Lung (tissue), 12 donors: ENCODE results near the gene GGNBP2. TPM values are rescaled to one million over a fixed set of nuclear protein-coding genes. Genes with fewer than 3 reads are reported as not detected.

Experiments
- ATAC-seq: fragments of 200-7000 bp; cut with Tn5 transposase; one replicate; pipeline ENCODE4 v1.9.1; 2020; ENCODE audit warnings: moderate number of reproducible peaks; ENCODE audit not compliant: insufficient read depth, low FRiP score
- DNase-seq, 3 donors: peaks; one replicate each; pipeline ENCODE4 v3.0.0-alpha.2; 2013 to 2017
- H3K27ac ChIP-seq, 2 donors: one replicate each; pipeline ENCODE4 v1.5.1; 2013; ENCODE audit warnings: mild to moderate bottlenecking in 2 of 2, moderate library complexity in 2 of 2, control low read depth in 1 of 2, inconsistent platforms in 1 of 2, low read depth in 1 of 2, low read length in 1 of 2
- H3K27me3 ChIP-seq, 3 donors: one replicate each; pipeline ENCODE4 v1.5.1; 2013; ENCODE audit warnings: low read length in 2 of 3; ENCODE audit not compliant: control insufficient read depth in 3 of 3, insufficient read depth in 3 of 3
- H3K36me3 ChIP-seq, 4 donors: one replicate each; pipeline ENCODE4 v1.5.1; 2013; ENCODE audit warnings: low read length in 4 of 4, mild to moderate bottlenecking in 1 of 4, moderate library complexity in 1 of 4; ENCODE audit not compliant: control insufficient read depth in 4 of 4, insufficient read depth in 4 of 4
- H3K4me1 ChIP-seq, 5 donors: one replicate each; pipeline ENCODE4 v1.5.1; 2013; ENCODE audit warnings: low read length in 5 of 5, mild to moderate bottlenecking in 2 of 5, moderate library complexity in 1 of 5; ENCODE audit not compliant: control insufficient read depth in 5 of 5, insufficient read depth in 5 of 5
- H3K4me3 ChIP-seq: one replicate; pipeline ENCODE4 v1.5.1; 2013; ENCODE audit warnings: mild to moderate bottlenecking, control low read depth, moderate library complexity
- H3K9ac ChIP-seq, 2 donors: one replicate each; pipeline ENCODE4 v1.5.1; 2013; ENCODE audit warnings: low read length in 2 of 2, control low read depth in 1 of 2; ENCODE audit not compliant: insufficient read depth in 1 of 2
- H3K9me3 ChIP-seq, 4 donors: one replicate each; pipeline ENCODE4 v1.5.1; 2013; ENCODE audit warnings: low read length in 3 of 4, mild to moderate bottlenecking in 1 of 4, moderate library complexity in 1 of 4; ENCODE audit not compliant: control insufficient read depth in 4 of 4, insufficient read depth in 3 of 4
- WGBS, 2 donors: extraction: QIAGEN DNeasy Blood & Tissue Kit; methylation state at CpG; one replicate each; pipeline ENCODE4 v1.1.7; 2013; 5-methylcytosine and 5-hydroxymethylcytosine counted together
- polyA plus RNA-seq, 2 donors: library from polyadenylated mRNA; stranded (reverse); fragments of 200-250 nt; gene quantifications; one replicate each; pipeline ENCODE4 v1.2.1, GENCODE V29; 2013
- total RNA-seq, 2 donors: library from RNA; depleted of rRNA in 1 of 2; stranded (reverse); fragments of >200 nt in 1 of 2; gene quantifications; one replicate each; pipeline ENCODE4 v1.2.1, GENCODE V29; 2014 to 2021
- TF ChIP-seq, protein P1 (sequence below): IDR thresholded peaks from 2 replicates; pipeline ENCODE4 v1.5.1; 2012; ENCODE audit warnings: mild to moderate bottlenecking; ENCODE audit errors: control extremely low read depth, extremely low read depth
- donor health status: control.
- donor health status: control.
- donor health status: Bipolar disorder and iron deficiency.
- donor health status: healthy.
- donor health status: DM: yes; HTN: yes; CAD: no.

The GGNBP2 gene
- total and polyA plus RNA-seq, 4 donors, result 40.0 to 86.7 (median 58.5) TPM

DNA sequence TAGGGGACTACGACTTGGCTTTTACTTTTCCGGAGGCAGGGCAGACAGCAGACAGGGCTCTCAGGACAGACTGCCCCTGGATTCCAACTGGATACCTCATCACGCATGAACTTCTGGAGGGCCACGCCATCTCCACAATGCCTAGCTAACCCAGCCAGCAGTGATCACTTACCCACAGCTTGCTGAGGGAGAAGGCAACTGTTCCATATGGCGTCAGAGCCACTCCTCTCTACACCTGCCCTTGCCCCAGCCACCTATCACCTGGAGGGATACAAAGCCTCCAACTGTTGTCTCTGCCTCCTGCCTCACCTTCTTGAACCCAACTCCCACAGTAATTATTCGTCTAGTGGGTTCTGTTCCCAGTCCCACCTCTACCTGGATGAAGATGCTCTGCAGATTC lies 18.8 kb upstream of the GGNBP2 start:
- Histone ChIP-seq H3K9ac (no peak overlapping the region), H3K9me3 (no peaks in the 10 kb centered on the region), H3K4me1 (no peaks in the 10 kb centered on the region), H3K27ac (no peak overlapping the region), H3K36me3 (peaks cover 12 to 29% (median 26%) of the 10 kb centered on the region in 4 donors), H3K4me3 (no peak overlapping the region), H3K27me3 (no peaks in the 10 kb centered on the region)
- ATAC-seq (no peak), DNase-seq (no peak)
- WGBS, 2 donors, result 94 to 97% methylated on average over 6 of the region's 6 CpGs
- TF ChIP-seq, protein P1, sequence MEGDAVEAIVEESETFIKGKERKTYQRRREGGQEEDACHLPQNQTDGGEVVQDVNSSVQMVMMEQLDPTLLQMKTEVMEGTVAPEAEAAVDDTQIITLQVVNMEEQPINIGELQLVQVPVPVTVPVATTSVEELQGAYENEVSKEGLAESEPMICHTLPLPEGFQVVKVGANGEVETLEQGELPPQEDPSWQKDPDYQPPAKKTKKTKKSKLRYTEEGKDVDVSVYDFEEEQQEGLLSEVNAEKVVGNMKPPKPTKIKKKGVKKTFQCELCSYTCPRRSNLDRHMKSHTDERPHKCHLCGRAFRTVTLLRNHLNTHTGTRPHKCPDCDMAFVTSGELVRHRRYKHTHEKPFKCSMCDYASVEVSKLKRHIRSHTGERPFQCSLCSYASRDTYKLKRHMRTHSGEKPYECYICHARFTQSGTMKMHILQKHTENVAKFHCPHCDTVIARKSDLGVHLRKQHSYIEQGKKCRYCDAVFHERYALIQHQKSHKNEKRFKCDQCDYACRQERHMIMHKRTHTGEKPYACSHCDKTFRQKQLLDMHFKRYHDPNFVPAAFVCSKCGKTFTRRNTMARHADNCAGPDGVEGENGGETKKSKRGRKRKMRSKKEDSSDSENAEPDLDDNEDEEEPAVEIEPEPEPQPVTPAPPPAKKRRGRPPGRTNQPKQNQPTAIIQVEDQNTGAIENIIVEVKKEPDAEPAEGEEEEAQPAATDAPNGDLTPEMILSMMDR, result no peak

DNA sequence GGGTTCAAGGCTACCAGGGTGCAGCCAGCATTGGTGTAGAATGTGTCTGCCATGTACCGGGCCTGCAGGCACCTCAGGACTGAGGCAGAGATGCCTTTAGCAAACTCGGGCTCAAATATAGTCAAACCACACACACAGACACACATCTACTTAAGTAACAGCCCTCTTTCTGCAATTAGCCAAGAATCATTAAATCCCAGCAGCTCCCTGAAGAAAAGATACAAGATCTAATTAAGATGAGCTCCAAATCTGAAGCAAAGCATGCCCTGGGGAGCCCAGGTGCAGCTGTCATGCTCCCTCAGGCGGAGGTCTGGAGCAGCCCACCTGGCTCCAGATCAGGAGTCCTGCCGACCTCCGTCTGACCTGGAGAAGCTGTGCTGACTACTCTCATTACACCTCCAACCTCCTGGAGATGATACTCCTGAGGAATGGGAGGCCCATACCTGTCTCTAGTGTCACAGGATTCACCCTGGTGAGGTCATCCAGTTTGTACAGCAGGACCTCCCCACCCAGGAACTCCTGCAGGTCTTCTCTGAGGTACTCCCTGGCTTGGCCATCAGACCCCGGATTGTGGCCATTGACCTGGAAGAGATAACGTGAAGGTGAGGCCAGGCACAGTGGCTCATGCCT lies 17.0 kb upstream of the GGNBP2 start:
- ATAC-seq (no peak), DNase-seq (no peak)
- H3K9me3 ChIP-seq, result no peaks in the 10 kb centered on the region
- peaks cover 12 to 37% (median 28%) of the 10 kb centered on the region in 4 donors for H3K36me3 ChIP-seq
- H3K27ac ChIP-seq, result no peak overlapping the region
- no peak overlapping the region for H3K9ac ChIP-seq
- H3K4me1 ChIP-seq, result peaks cover 0 to 1% (median 0%) of the 10 kb centered on the region in 5 donors
- TF ChIP-seq, protein P1, result no peak
- no peaks in the 10 kb centered on the region for H3K27me3 ChIP-seq
- H3K4me3 ChIP-seq, result no peak overlapping the region
- 97 to 99% methylated on average over 7 of the region's 7 CpGs for WGBS, 2 donors

DNA sequence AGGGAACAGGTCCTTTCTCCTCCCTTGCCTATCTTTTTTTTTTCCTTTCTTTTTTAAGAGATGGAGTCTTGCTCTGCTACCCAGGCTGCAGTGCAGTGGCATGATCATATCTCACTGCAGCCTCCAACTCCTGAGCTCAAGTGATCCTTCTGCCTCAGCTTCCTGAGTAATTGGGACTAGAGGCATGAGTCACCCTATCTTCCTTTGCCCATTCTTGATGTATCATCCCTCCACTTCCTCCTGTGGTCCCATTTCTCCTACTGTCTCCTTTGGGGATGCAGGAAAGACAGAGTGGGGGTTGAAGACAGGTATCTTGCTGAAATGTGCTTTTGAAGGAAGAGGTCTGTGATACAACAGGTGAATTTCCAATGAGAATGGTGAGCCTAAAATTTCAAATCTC lies 15.6 kb upstream of the GGNBP2 start:
- no peak overlapping the region for H3K27ac ChIP-seq
- H3K27me3 ChIP-seq, result no peaks in the 10 kb centered on the region
- H3K4me3 ChIP-seq, result no peak overlapping the region
- DNase-seq (no peak), ATAC-seq (no peak)
- H3K36me3 ChIP-seq, result peaks cover 12 to 33% (median 30%) of the 10 kb centered on the region in 4 donors
- H3K9ac ChIP-seq, result no peak overlapping the region
- TF ChIP-seq, protein P1, result no peak
- H3K4me1 ChIP-seq, result peaks cover 0 to 5% (median 0%) of the 10 kb centered on the region in 5 donors
- no peaks in the 10 kb centered on the region for H3K9me3 ChIP-seq
